OCI-LY1 (cell line): Measurements from ENCODE around the gene TMC2.

Experiments used
- H2AFZ ChIP-seq: fragments of 200-600 bp; sonication (generic), shearing (Covaris generic); 2 replicates; pipeline ENCODE4 v1.6.0; 2014; ENCODE audit warnings: antibody characterized with exemption, mild to moderate bottlenecking, low read length
- H3F3A ChIP-seq: fragments of 200-600 bp; sonication (generic), shearing (Covaris generic); 2 replicates; pipeline ENCODE4 v1.6.0; 2014; ENCODE audit warnings: mild to moderate bottlenecking, antibody characterized with exemption, low read length, moderate library complexity; ENCODE audit not compliant: insufficient read depth
- H3K27ac ChIP-seq: fragments of 200-600 bp; sonication (generic); 2 replicates; pipeline ENCODE4 v1.5.1; 2014; ENCODE audit warnings: low read length, mixed run types, mild to moderate bottlenecking, low read depth; ENCODE audit not compliant: poor library complexity, severe bottlenecking
- H3K27me3 ChIP-seq: fragments of 200-600 bp; sonication (generic); 2 replicates; pipeline ENCODE4 v1.6.0; 2014; ENCODE audit warnings: antibody characterized with exemption, mild to moderate bottlenecking, low read length, moderate library complexity; ENCODE audit not compliant: insufficient read depth
- H3K36me3 ChIP-seq: fragments of 200-600 bp; sonication (generic); 2 replicates; pipeline ENCODE4 v1.6.1; 2014; ENCODE audit warnings: mild to moderate bottlenecking, antibody characterized with exemption, low read length, moderate library complexity, mixed read lengths; ENCODE audit not compliant: insufficient read depth
- H3K4me1 ChIP-seq: fragments of 200-600 bp; sonication (generic); 2 replicates; pipeline ENCODE4 v1.5.1; 2014; ENCODE audit warnings: mild to moderate bottlenecking, low read length, moderate library complexity; ENCODE audit not compliant: insufficient read depth, severe bottlenecking
- H3K4me2 ChIP-seq: fragments of 200-600 bp; sonication (generic), shearing (Covaris generic); 2 replicates; pipeline ENCODE4 v1.6.1; 2014; ENCODE audit warnings: low read length
- H3K4me3 ChIP-seq: fragments of 200-600 bp; sonication (generic); 2 replicates; pipeline ENCODE4 v1.5.1; 2014; ENCODE audit warnings: low read length, low read depth, mild to moderate bottlenecking, mixed read lengths; ENCODE audit not compliant: poor library complexity, severe bottlenecking
- H3K79me2 ChIP-seq: fragments of 200-600 bp; shearing (Covaris generic); 2 replicates; pipeline ENCODE4 v1.6.1; 2016; ENCODE audit warnings: mixed run types, low read length, mixed read lengths; ENCODE audit not compliant: insufficient read depth
- H3K9ac ChIP-seq: fragments of 200-600 bp; sonication (generic), shearing (Covaris generic); 2 replicates; pipeline ENCODE4 v1.6.1; 2014; ENCODE audit warnings: mild to moderate bottlenecking, low read length, mixed read lengths
- H3K9me2 ChIP-seq: fragments of 200-600 bp; sonication (generic), shearing (Covaris generic); 2 replicates; pipeline ENCODE4 v1.6.1; 2014; ENCODE audit warnings: low read depth, mild to moderate bottlenecking, low read length, mixed read lengths
- H3K9me3 ChIP-seq: fragments of 200-600 bp; shearing (Covaris generic); 2 replicates; pipeline ENCODE4 v1.6.1; 2014; ENCODE audit warnings: low read length, mixed read lengths
- H4K20me1 ChIP-seq: fragments of 200-600 bp; sonication (generic), shearing (Covaris generic); 2 replicates; pipeline ENCODE4 v1.6.0; 2016; ENCODE audit warnings: mild to moderate bottlenecking, low read length; ENCODE audit not compliant: insufficient read depth
- CTCF ChIP-seq: fragments of 200-600 bp; sonication (generic), shearing (Covaris generic); IDR thresholded peaks from 2 replicates; pipeline ENCODE4 v1.5.1; 2017; ENCODE audit warnings: mild to moderate bottlenecking, antibody characterized with exemption, low read length, moderate library complexity, mixed read lengths
- EZH2 ChIP-seq: fragments of 200-600 bp; sonication (generic), shearing (Covaris generic); IDR thresholded peaks from 2 replicates; pipeline ENCODE4 v1.8.0; 2017; ENCODE audit warnings: borderline replicate concordance, mixed run types, mild to moderate bottlenecking, antibody characterized with exemption, low read length, moderate library complexity, mixed read lengths

Gene TMC2

GRCh38 chr20:2527762-2528161 lies 8.6 kb upstream of the TMC2 start:
- Histone ChIP-seq H2AFZ (no peak overlapping the region), H3K79me2 (no peaks in the 10 kb centered on the region), H3K27me3 (no peaks in the 10 kb centered on the region), H3K9me2 (no peaks in the 10 kb centered on the region), H3F3A (no peaks in the 10 kb centered on the region), H3K9me3 (no peaks in the 10 kb centered on the region), H3K4me3 (no peak overlapping the region), H4K20me1 (no peaks in the 10 kb centered on the region), H3K4me1 (peaks cover 15% of the 10 kb centered on the region), H3K36me3 (no peaks in the 10 kb centered on the region), H3K9ac (no peak overlapping the region), H3K27ac (no peak overlapping the region), H3K4me2 (no peak overlapping the region)
- TF ChIP-seq CTCF (no peak), EZH2 (no peak)

DNA sequence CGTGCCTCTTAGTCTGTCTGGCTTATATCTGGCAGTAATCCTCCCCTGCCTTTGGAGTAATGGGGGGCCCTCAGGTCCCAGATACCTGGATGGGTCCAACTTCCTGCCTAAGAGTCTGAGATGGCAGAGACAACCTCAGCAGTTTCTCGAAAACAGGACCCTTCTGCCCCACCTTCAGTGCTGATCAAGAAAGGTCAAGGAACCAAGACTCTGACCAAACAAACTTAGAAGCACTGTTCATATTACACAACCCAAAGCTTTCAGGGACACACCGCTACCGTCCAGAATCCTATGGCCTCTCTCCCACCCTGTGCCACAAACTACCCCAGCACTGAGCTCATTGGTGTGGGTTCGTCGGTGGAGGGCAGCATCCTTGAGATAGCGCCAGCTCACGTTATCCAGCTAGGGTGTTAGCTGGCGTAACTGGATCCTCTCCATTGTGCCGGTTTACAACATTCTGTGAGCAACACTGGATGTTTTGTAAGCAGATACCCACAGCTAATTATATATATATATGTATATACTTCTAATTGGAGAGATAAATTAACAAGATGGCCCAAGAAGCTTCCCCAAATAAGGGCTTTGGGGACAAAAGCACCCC lies 7.6 kb upstream of the TMC2 start:
- Histone ChIP-seq H3K9me2 (no peaks in the 10 kb centered on the region), H2AFZ (no peak overlapping the region), H4K20me1 (no peaks in the 10 kb centered on the region), H3K4me1 (peaks cover 15% of the 10 kb centered on the region), H3F3A (no peaks in the 10 kb centered on the region), H3K36me3 (no peaks in the 10 kb centered on the region), H3K27ac (no peak overlapping the region), H3K79me2 (no peaks in the 10 kb centered on the region), H3K9ac (no peak overlapping the region), H3K9me3 (no peaks in the 10 kb centered on the region), H3K4me3 (no peak overlapping the region), H3K27me3 (no peaks in the 10 kb centered on the region), H3K4me2 (no peak overlapping the region)
- TF ChIP-seq CTCF: no peak
- TF ChIP-seq EZH2: no peak

DNA sequence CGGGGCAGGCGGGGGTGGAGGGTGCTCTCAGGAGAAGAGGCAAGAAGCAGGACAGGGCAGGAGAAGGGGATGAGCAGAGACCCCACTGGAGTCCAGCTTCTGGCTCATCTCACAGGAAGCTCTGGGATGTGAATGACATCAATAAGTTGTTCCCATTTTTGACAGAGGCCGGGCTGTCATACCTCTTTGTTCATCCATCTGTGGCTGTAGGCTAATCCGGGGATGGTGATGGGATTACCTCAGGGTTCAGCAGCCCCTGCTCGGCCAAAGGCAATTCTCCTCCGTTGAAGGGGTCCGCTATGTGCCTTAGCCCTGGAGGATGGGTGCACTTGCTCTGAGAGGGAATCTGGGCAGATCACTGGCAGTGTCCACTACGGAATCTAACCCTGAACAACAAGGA lies 3.3 kb upstream of the TMC2 start:
- H3K9me3 ChIP-seq: no peaks in the 10 kb centered on the region
- H3K27ac ChIP-seq: no peak overlapping the region
- 0 out of 2 replicates have a peak, but pooled peaks cover 6% of the 10 kb centered on the region for H3K27me3 ChIP-seq
- H2AFZ ChIP-seq: no peak overlapping the region
- TF ChIP-seq CTCF: no peak
- no peak for TF ChIP-seq EZH2
- no peak overlapping the region for H3K4me2 ChIP-seq
- H3K36me3 ChIP-seq: no peaks in the 10 kb centered on the region
- H3F3A ChIP-seq: no peaks in the 10 kb centered on the region
- peaks cover 7% of the 10 kb centered on the region for H3K4me1 ChIP-seq
- H3K9me2 ChIP-seq: no peaks in the 10 kb centered on the region
- no peaks in the 10 kb centered on the region for H3K79me2 ChIP-seq
- H3K4me3 ChIP-seq: no peak overlapping the region
- no peak overlapping the region for H3K9ac ChIP-seq
- no peaks in the 10 kb centered on the region for H4K20me1 ChIP-seq
